Measurements from ENCODE around the gene FRS2.

Gene FRS2

GRCh38 chr12:69466867-69467266 is 3.3 kb upstream of the FRS2 start:
- no peak for DNase-seq

GRCh38 chr12:69467366-69467765 is 2.8 kb upstream of the FRS2 start:
- DNase-seq = no peak

- DNase-seq = no peak
Observed at GRCh38 chr12:69468237-69469026, 1.8 kb upstream of the FRS2 start.

- no peak for DNase-seq
Observed at GRCh38 chr12:69469854-69470188, 367 bp upstream of the FRS2 start.

- no peak for DNase-seq
Observed at GRCh38 chr12:69471076-69471430, 865 bp downstream of the FRS2 start.

GRCh38 chr12:69471667-69472385 is 1.6 kb downstream of the FRS2 start:
- DNase-seq = no peak

GRCh38 chr12:69473262-69473661 is 3.1 kb downstream of the FRS2 start:
- DNase-seq = no peak

GRCh38 chr12:69474456-69474855 is 4.3 kb downstream of the FRS2 start:
- no peak for DNase-seq

GRCh38 chr12:69475237-69475975 is 5.2 kb downstream of the FRS2 start:
- no peak for DNase-seq

- no peak for DNase-seq
Observed at GRCh38 chr12:69476276-69477017, 6.3 kb downstream of the FRS2 start.

- no peak for DNase-seq
Observed at GRCh38 chr12:69479675-69480074, 9.5 kb downstream of the FRS2 start.

GRCh38 chr12:69480698-69481097 is 10.5 kb downstream of the FRS2 start:
- no peak for DNase-seq

- DNase-seq = no peak
Observed at GRCh38 chr12:69481133-69481532, 10.9 kb downstream of the FRS2 start.

GRCh38 chr12:69483700-69484099 is 13.5 kb downstream of the FRS2 start:
- DNase-seq = no peak

- DNase-seq = no peak
Observed at GRCh38 chr12:69484428-69484827, 14.2 kb downstream of the FRS2 start.

GRCh38 chr12:69490920-69491643 is 20.9 kb downstream of the FRS2 start:
- no peak for DNase-seq

- no peak for DNase-seq
Observed at GRCh38 chr12:69492739-69493138, 22.6 kb downstream of the FRS2 start.

- DNase-seq = no peak
Observed at GRCh38 chr12:69495071-69495470, 24.9 kb downstream of the FRS2 start.

GRCh38 chr12:69497308-69498026 is 27.3 kb downstream of the FRS2 start:
- DNase-seq = no peak

- no peak for DNase-seq
Observed at GRCh38 chr12:69500631-69501030, 30.4 kb downstream of the FRS2 start.

- DNase-seq = no peak
Observed at GRCh38 chr12:69501154-69501895, 31.1 kb downstream of the FRS2 start.
